Measurements from ENCODE around the gene GAPT. TPM values are rescaled to one million over a fixed set of nuclear protein-coding genes. Genes with fewer than 3 reads are reported as not detected.

Gene GAPT
- total RNA-seq, 2 experiments from 2014 or later: 11.2 to 15.1 TPM

- no peak for DNase-seq (ENCODE audit: low spot score)
- Histone ChIP-seq H3K4me2 (ENCODE audit: low read length) (no peak overlapping the region), H3K9me2 (ENCODE audit: insufficient read depth, low read length) (no peaks in the 10 kb centered on the region), H3K36me3 (ENCODE audit: insufficient read depth, low read length) (no peaks in the 10 kb centered on the region), H3K4me1 (ENCODE audit: insufficient read depth, low read length, poor library complexity, severe bottlenecking) (peaks cover 6% of the 10 kb centered on the region), H4K20me1 (ENCODE audit: insufficient read depth, low read length) (no peaks in the 10 kb centered on the region), H3K79me2 (ENCODE audit: insufficient read depth, low read depth, low read length) (no peaks in the 10 kb centered on the region), H2AFZ (ENCODE audit: low read length) (no peak overlapping the region), H3K4me3 (ENCODE audit: low read depth, low read length, poor library complexity, severe bottlenecking) (no peak overlapping the region), H3K9me3 (ENCODE audit: low read length) (no peaks in the 10 kb centered on the region), H3K27ac (ENCODE audit: low read depth, low read length, poor library complexity, severe bottlenecking) (no peak overlapping the region)
- CTCF ChIA-PET (ENCODE audit: unreplicated experiment): no interaction called here
- BruUV-seq (replicated peaks): no TSS peak
- intact Hi-C loops (cut with micrococcal nuclease; ENCODE audit: unreplicated experiment): no loop called here
- TF ChIP-seq, protein P1, sequence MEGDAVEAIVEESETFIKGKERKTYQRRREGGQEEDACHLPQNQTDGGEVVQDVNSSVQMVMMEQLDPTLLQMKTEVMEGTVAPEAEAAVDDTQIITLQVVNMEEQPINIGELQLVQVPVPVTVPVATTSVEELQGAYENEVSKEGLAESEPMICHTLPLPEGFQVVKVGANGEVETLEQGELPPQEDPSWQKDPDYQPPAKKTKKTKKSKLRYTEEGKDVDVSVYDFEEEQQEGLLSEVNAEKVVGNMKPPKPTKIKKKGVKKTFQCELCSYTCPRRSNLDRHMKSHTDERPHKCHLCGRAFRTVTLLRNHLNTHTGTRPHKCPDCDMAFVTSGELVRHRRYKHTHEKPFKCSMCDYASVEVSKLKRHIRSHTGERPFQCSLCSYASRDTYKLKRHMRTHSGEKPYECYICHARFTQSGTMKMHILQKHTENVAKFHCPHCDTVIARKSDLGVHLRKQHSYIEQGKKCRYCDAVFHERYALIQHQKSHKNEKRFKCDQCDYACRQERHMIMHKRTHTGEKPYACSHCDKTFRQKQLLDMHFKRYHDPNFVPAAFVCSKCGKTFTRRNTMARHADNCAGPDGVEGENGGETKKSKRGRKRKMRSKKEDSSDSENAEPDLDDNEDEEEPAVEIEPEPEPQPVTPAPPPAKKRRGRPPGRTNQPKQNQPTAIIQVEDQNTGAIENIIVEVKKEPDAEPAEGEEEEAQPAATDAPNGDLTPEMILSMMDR (conservative IDR thresholded peaks at IDR 0.05; ENCODE audit: low read length): no peak
- no peak for TF ChIP-seq EZH2phosphoT487 (IDR thresholded peaks at IDR 0.05; ENCODE audit: borderline replicate concordance, low read depth, low read length)
- POLR2A ChIA-PET: interaction anchor here (0.8 kb wide), 1 partner anchor 267 kb away, joined by 3 read pairs; no protein-coding TSS in a partner anchor
These were observed 53.7 kb downstream of the GAPT start for GRCh38 chr5:58544926-58545325.

- POLR2A ChIA-PET: interaction anchor here (0.8 kb wide), 1 partner anchor 266 kb away, joined by 3 read pairs; no protein-coding TSS in a partner anchor
- H3K9me2 ChIP-seq (ENCODE audit: insufficient read depth, low read length): no peaks in the 10 kb centered on the region
- no peak for TF ChIP-seq EZH2phosphoT487 (IDR thresholded peaks at IDR 0.05; ENCODE audit: borderline replicate concordance, low read depth, low read length)
- TF ChIP-seq, protein P1 (conservative IDR thresholded peaks at IDR 0.05; ENCODE audit: low read length): no peak
- H3K4me2 ChIP-seq (ENCODE audit: low read length): no peak overlapping the region
- H4K20me1 ChIP-seq (ENCODE audit: insufficient read depth, low read length): no peaks in the 10 kb centered on the region
- no peak overlapping the region for H3K27ac ChIP-seq (ENCODE audit: low read depth, low read length, poor library complexity, severe bottlenecking)
- H3K79me2 ChIP-seq (ENCODE audit: insufficient read depth, low read depth, low read length): no peaks in the 10 kb centered on the region
- H3K4me3 ChIP-seq (ENCODE audit: low read depth, low read length, poor library complexity, severe bottlenecking): no peak overlapping the region
- intact Hi-C loops (cut with micrococcal nuclease; ENCODE audit: unreplicated experiment): no loop called here
- no TSS peak for BruUV-seq (replicated peaks)
- no peak overlapping the region for H2AFZ ChIP-seq (ENCODE audit: low read length)
- no peaks in the 10 kb centered on the region for H3K9me3 ChIP-seq (ENCODE audit: low read length)
- no peaks in the 10 kb centered on the region for H3K36me3 ChIP-seq (ENCODE audit: insufficient read depth, low read length)
- peaks cover 6% of the 10 kb centered on the region for H3K4me1 ChIP-seq (ENCODE audit: insufficient read depth, low read length, poor library complexity, severe bottlenecking)
- CTCF ChIA-PET (ENCODE audit: unreplicated experiment): no interaction called here
- DNase-seq (ENCODE audit: low spot score): peak; percentile 4
These were observed 54.7 kb downstream of the GAPT start for GRCh38 chr5:58545912-58546311.

Small RNA genes lying within 50 kb of the gene (microRNA-seq; reads per million reads assigned to microRNA genes)
- gene MIR548AE2 (ENCODE audit: borderline replicate concordance): not detected

Small RNA genes lying within 50 kb of the gene (small RNA-seq; reads per million reads assigned to genes)
- not detected for gene MIR548AE2

Other genes with a start within 250 kb of the GAPT start
- gene PLK2, start 31.3 kb upstream of the GAPT start, total RNA-seq (2014; rRNA removed; shearing (Covaris generic)): 0.19 TPM in 1 of 2 replicates, not detected in the other
- gene PLK2, start 31.3 kb upstream of the GAPT start, total RNA-seq (2022): 0.59 TPM in 1 of 2 replicates, not detected in the other
- not detected in 2 replicates for gene RAB3C, start 91.6 kb downstream of the GAPT start, total RNA-seq (2014; rRNA removed; shearing (Covaris generic))
- not detected in 2 replicates for gene RAB3C, start 91.6 kb downstream of the GAPT start, total RNA-seq (2022)